HEK293T (cell line): ENCODE results near the gene ANKRD60.

Experiments
- CTCF ChIA-PET: fragments of 350-600 bp; formaldehyde crosslinking; extraction: SDS; loops from one replicate; lab custom pipeline; 2021; ENCODE audit warnings: antibody characterized with exemption, inconsistent platforms; lab: Yijun Ruan, JAX
- POLR2A ChIA-PET: fragments of 350-600 bp; formaldehyde crosslinking; extraction: SDS; loops from one replicate; lab custom pipeline; 2020; ENCODE audit warnings: antibody characterized with exemption, inconsistent platforms; lab: Yijun Ruan, JAX
- DNase-seq: peaks from one replicate; pipeline ENCODE4 v3.0.0; 2012; ENCODE audit warnings: mixed read lengths; ENCODE audit errors: extremely low spot score
- ARNT ChIP-seq: fragments of 450-650 bp; IDR thresholded peaks from 2 replicates; pipeline ENCODE4 v1.6.1; 2017; ENCODE audit warnings: mild to moderate bottlenecking
- BHLHE40 ChIP-seq: fragments of 450-650 bp; IDR thresholded peaks from 2 replicates; pipeline ENCODE4 v1.6.1; 2016; ENCODE audit warnings: mild to moderate bottlenecking, moderate library complexity, borderline replicate concordance
- CTBP1 ChIP-seq: fragments of 450-650 bp; IDR thresholded peaks from 2 replicates; pipeline ENCODE4 v1.6.1; 2016; ENCODE audit warnings: borderline replicate concordance
- ELF4 ChIP-seq: fragments of 450-650 bp; IDR thresholded peaks from 2 replicates; pipeline ENCODE4 v1.6.1; 2017; ENCODE audit warnings: antibody characterized with exemption
- FOXA1 ChIP-seq: fragments of 450-650 bp; IDR thresholded peaks from 2 replicates; pipeline ENCODE4 v1.6.1; 2016; ENCODE audit warnings: mild to moderate bottlenecking
- FOXK2 ChIP-seq: fragments of 450-650 bp; IDR thresholded peaks from 2 replicates; pipeline ENCODE4 v1.6.1; 2016; ENCODE audit warnings: mild to moderate bottlenecking
- FOXM1 ChIP-seq: fragments of 450-650 bp; IDR thresholded peaks from 2 replicates; pipeline ENCODE4 v1.6.1; 2017; ENCODE audit warnings: mild to moderate bottlenecking, borderline replicate concordance
- HDGF ChIP-seq: fragments of 450-650 bp; IDR thresholded peaks from 2 replicates; pipeline ENCODE4 v1.6.1; 2017; ENCODE audit warnings: antibody characterized with exemption, borderline replicate concordance
- L3MBTL2 ChIP-seq: fragments of 450-650 bp; conservative IDR thresholded peaks from 2 replicates; pipeline ENCODE4 v1.6.1; 2016; ENCODE audit warnings: mild to moderate bottlenecking
- LEF1 ChIP-seq: fragments of 450-650 bp; IDR thresholded peaks from 2 replicates; pipeline ENCODE4 v1.6.1; 2017; ENCODE audit warnings: mild to moderate bottlenecking, borderline replicate concordance
- NFRKB ChIP-seq: fragments of 450-650 bp; IDR thresholded peaks from 2 replicates; pipeline ENCODE4 v1.6.1; 2016; ENCODE audit warnings: mild to moderate bottlenecking, moderate library complexity
- PKNOX1 ChIP-seq: fragments of 450-650 bp; IDR thresholded peaks from 2 replicates; pipeline ENCODE4 v1.6.1; 2016
- SP1 ChIP-seq: fragments of 450-650 bp; IDR thresholded peaks from 2 replicates; pipeline ENCODE4 v1.6.1; 2017
- SUZ12 ChIP-seq: fragments of 450-650 bp; IDR thresholded peaks from 2 replicates; pipeline ENCODE4 v1.6.1; 2016; ENCODE audit warnings: mild to moderate bottlenecking
- TARDBP ChIP-seq: fragments of 450-650 bp; IDR thresholded peaks from 2 replicates; pipeline ENCODE4 v1.6.1; 2016
- ZNF384 ChIP-seq: fragments of 450-650 bp; IDR thresholded peaks from 2 replicates; pipeline ENCODE4 v1.6.1; 2016

The ANKRD60 gene

GRCh38 chr20:58171796-58172425 is 56.5 kb downstream of the ANKRD60 start:
- no peak for DNase-seq
- ChIA-PET POLR2A (no interaction called here), CTCF (no interaction called here)
- no peak for TF ChIP-seq ZNF384
- no peak for TF ChIP-seq BHLHE40
- no peak for TF ChIP-seq TARDBP

- no peak for DNase-seq
- POLR2A ChIA-PET, result no interaction called here
- no peak for TF ChIP-seq ARNT
- TF ChIP-seq NFRKB, result no peak
- TF ChIP-seq FOXM1, result no peak
- no peak for TF ChIP-seq ZNF384
- no peak for TF ChIP-seq TARDBP
- CTCF ChIA-PET, result no interaction called here
Observed at GRCh38 chr20:58169450-58169849, 59.0 kb downstream of the ANKRD60 start.

GRCh38 chr20:58168843-58169242 is 59.6 kb downstream of the ANKRD60 start:
- CTCF ChIA-PET, result no interaction called here
- TF ChIP-seq L3MBTL2 (no peak), SUZ12 (no peak), FOXM1 (no peak), NFRKB (no peak), FOXA1 (no peak), ZNF384 (no peak), ARNT (no peak), FOXK2 (no peak), PKNOX1 (no peak), TARDBP (no peak), SP1 (no peak), HDGF (no peak), LEF1 (no peak), ELF4 (no peak), BHLHE40 (no peak), CTBP1 (no peak)
- POLR2A ChIA-PET, result no interaction called here
- DNase-seq, result no peak

- TF ChIP-seq CTBP1 (no peak), TARDBP (no peak), ELF4 (no peak), FOXM1 (no peak), FOXA1 (no peak), HDGF (no peak), SUZ12 (no peak), BHLHE40 (no peak), L3MBTL2 (no peak), SP1 (no peak), PKNOX1 (no peak), FOXK2 (no peak), LEF1 (no peak), NFRKB (no peak), ARNT (no peak), ZNF384 (no peak)
- ChIA-PET POLR2A (no interaction called here), CTCF (no interaction called here)
- no peak for DNase-seq
Observed at GRCh38 chr20:58167759-58168158, 60.7 kb downstream of the ANKRD60 start.
